ENCODE measurements around the gene CDH4.

GRCh38 chr20:61443443-61444126 lies 191.5 kb downstream of the CDH4 start:
- TF ChIP-seq, protein P1, sequence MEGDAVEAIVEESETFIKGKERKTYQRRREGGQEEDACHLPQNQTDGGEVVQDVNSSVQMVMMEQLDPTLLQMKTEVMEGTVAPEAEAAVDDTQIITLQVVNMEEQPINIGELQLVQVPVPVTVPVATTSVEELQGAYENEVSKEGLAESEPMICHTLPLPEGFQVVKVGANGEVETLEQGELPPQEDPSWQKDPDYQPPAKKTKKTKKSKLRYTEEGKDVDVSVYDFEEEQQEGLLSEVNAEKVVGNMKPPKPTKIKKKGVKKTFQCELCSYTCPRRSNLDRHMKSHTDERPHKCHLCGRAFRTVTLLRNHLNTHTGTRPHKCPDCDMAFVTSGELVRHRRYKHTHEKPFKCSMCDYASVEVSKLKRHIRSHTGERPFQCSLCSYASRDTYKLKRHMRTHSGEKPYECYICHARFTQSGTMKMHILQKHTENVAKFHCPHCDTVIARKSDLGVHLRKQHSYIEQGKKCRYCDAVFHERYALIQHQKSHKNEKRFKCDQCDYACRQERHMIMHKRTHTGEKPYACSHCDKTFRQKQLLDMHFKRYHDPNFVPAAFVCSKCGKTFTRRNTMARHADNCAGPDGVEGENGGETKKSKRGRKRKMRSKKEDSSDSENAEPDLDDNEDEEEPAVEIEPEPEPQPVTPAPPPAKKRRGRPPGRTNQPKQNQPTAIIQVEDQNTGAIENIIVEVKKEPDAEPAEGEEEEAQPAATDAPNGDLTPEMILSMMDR (optimal IDR thresholded peaks at IDR 0.05 in 1 of 3, IDR thresholded peaks at IDR 0.05 in 1 of 3, conservative IDR thresholded peaks at IDR 0.05 in 1 of 3; ENCODE audit: extremely low read depth in 1 of 3, insufficient read depth in 2 of 3, low read length in 3 of 3), result no peak
- no peak for TF ChIP-seq EZH2 (IDR thresholded peaks at IDR 0.05; ENCODE audit: low read length)

Measured in keratinocyte (primary cell).